NCI-H524 treated with DMSO at 0.1 percent for 48 hours (cell line): ENCODE measurements around the gene TRIM71.
"Not testable (repeated sequence)": the region's sequence is repeated elsewhere in the genome, so short reads cannot be mapped to it uniquely, and the experiment has no call there.

Experiments
- DNase-seq: peaks from one replicate; lab custom pipeline; 2025; lab: John Stamatoyannopoulos, UW

TRIM71 gene

GRCh38 chr3:32819551-32820348 is 2.0 kb downstream of the TRIM71 start:
- DNase-seq: no peak

GRCh38 chr3:32820430-32820829 is 2.6 kb downstream of the TRIM71 start:
- no peak for DNase-seq

- no peak for DNase-seq
Measured at GRCh38 chr3:32820971-32821685, 3.3 kb downstream of the TRIM71 start.

- DNase-seq: no peak
Measured at GRCh38 chr3:32821686-32822296, 4.0 kb downstream of the TRIM71 start.

GRCh38 chr3:32822609-32823498 is 5.1 kb downstream of the TRIM71 start:
- DNase-seq: no peak

- DNase-seq: not testable (repeated sequence)
Measured at GRCh38 chr3:32823641-32824184, 5.9 kb downstream of the TRIM71 start.

- no peak for DNase-seq
Measured at GRCh38 chr3:32825601-32826375, 8.0 kb downstream of the TRIM71 start.

GRCh38 chr3:32831062-32831461 is 13.3 kb downstream of the TRIM71 start:
- DNase-seq: no peak

- no peak for DNase-seq
Measured at GRCh38 chr3:32831791-32832190, 14.0 kb downstream of the TRIM71 start.

- no peak for DNase-seq
Measured at GRCh38 chr3:32832193-32832592, 14.4 kb downstream of the TRIM71 start.

GRCh38 chr3:32835049-32835371 is 17.2 kb downstream of the TRIM71 start:
- no peak for DNase-seq

- DNase-seq: no peak
Measured at GRCh38 chr3:32835961-32836360, 18.2 kb downstream of the TRIM71 start.

GRCh38 chr3:32836601-32837000 is 18.8 kb downstream of the TRIM71 start:
- DNase-seq: no peak

- no peak for DNase-seq
Measured at GRCh38 chr3:32837366-32837765, 19.6 kb downstream of the TRIM71 start.

GRCh38 chr3:32837789-32838188 is 20.0 kb downstream of the TRIM71 start:
- DNase-seq: no peak

- DNase-seq: no peak
Measured at GRCh38 chr3:32839714-32840085, 21.9 kb downstream of the TRIM71 start.

- no peak for DNase-seq
Measured at GRCh38 chr3:32840086-32840841, 22.5 kb downstream of the TRIM71 start.

GRCh38 chr3:32841341-32841740 is 23.5 kb downstream of the TRIM71 start:
- DNase-seq: no peak

- no peak for DNase-seq
Measured at GRCh38 chr3:32841867-32842470, 24.2 kb downstream of the TRIM71 start.

GRCh38 chr3:32842531-32842931 is 24.7 kb downstream of the TRIM71 start:
- DNase-seq: no peak
